BJ (cell line): ENCODE measurements around the gene KCTD10. TPM values are rescaled to one million over a fixed set of nuclear protein-coding genes. Genes with fewer than 3 reads are reported as not detected.

ENCODE experiments used
- CTCF ChIA-PET: fragments of 350-600 bp; formaldehyde crosslinking; extraction: SDS; loops from one replicate; lab custom pipeline; 2021; ENCODE audit warnings: antibody characterized with exemption, inconsistent platforms; lab: Yijun Ruan, JAX
- POLR2A ChIA-PET: fragments of 300-600 bp; sonication (Branson Sonifier 250); formaldehyde crosslinking; extraction: SDS; loops from one replicate; lab custom pipeline; 2021; ENCODE audit warnings: antibody characterized with exemption; lab: Charles Lee
- DNase-seq: peaks from one replicate; pipeline ENCODE4 v3.0.0-alpha.2; 2011; ENCODE audit warnings: low read depth
- H3K27me3 ChIP-seq: 2 replicates; pipeline ENCODE4 v1.6.0; 2011; ENCODE audit warnings: low read length; ENCODE audit not compliant: control insufficient read depth, insufficient read depth
- H3K36me3 ChIP-seq: 2 replicates; pipeline ENCODE4 v1.5.1; 2011; ENCODE audit warnings: low read length; ENCODE audit not compliant: control insufficient read depth, insufficient read depth
- H3K4me3 ChIP-seq: 2 replicates; pipeline ENCODE4 v1.5.1; 2011; ENCODE audit warnings: low read depth, mild to moderate bottlenecking, control low read depth, low read length
- CTCF ChIP-seq: IDR thresholded peaks from 2 replicates; pipeline ENCODE4 v1.5.1; 2011; ENCODE audit warnings: low read depth, mild to moderate bottlenecking, control low read depth, inconsistent platforms, low read length, moderate library complexity; ENCODE audit not compliant: insufficient read depth
- polyA plus RNA-seq: library from polyadenylated mRNA; depleted of rRNA; stranded (reverse); fragments of >200 nt; gene quantifications from 2 replicates; pipeline ENCODE4 v1.2.3, GENCODE V29; 2011

Gene KCTD10
- polyA plus RNA-seq, 1 experiment: 172 TPM

- H3K4me3 ChIP-seq: no peak overlapping the region
- no peaks in the 10 kb centered on the region for H3K27me3 ChIP-seq
- DNase-seq: no peak
- POLR2A ChIA-PET: no interaction called here
- CTCF ChIA-PET: interaction anchor here (1.1 to 2.6 kb wide), 3 partner anchors 15 to 28 kb away, joined by 3 to 10 read pairs (median 4); no protein-coding TSS in a partner anchor
- peaks cover 34% of the 10 kb centered on the region for H3K36me3 ChIP-seq
- TF ChIP-seq CTCF: no peak
Observed at GRCh38 chr12:109448272-109448671, 28.8 kb downstream of the KCTD10 start.

GRCh38 chr12:109447482-109447881 lies 29.6 kb downstream of the KCTD10 start:
- Histone ChIP-seq H3K36me3 (peaks cover 30% of the 10 kb centered on the region), H3K4me3 (no peak overlapping the region), H3K27me3 (no peaks in the 10 kb centered on the region)
- no peak for TF ChIP-seq CTCF
- no peak for DNase-seq
- ChIA-PET POLR2A (no interaction called here), CTCF (interaction anchor here (0.6 to 1.7 kb wide), 3 partner anchors 16 to 54 kb away, joined by 3 to 4 read pairs (median 3); no protein-coding TSS in a partner anchor)

- no peaks in the 10 kb centered on the region for H3K27me3 ChIP-seq
- H3K4me3 ChIP-seq: no peak overlapping the region
- POLR2A ChIA-PET: no interaction called here
- no peak for TF ChIP-seq CTCF
- CTCF ChIA-PET: interaction anchor here (1.7 kb wide), 2 partner anchors 16 kb away, joined by 4 to 6 read pairs; no protein-coding TSS in a partner anchor
- no peak for DNase-seq
- peaks cover 27% of the 10 kb centered on the region for H3K36me3 ChIP-seq
Observed at GRCh38 chr12:109446869-109447268, 30.2 kb downstream of the KCTD10 start.

- CTCF ChIA-PET: interaction anchor here (1.4 to 3.0 kb wide), 3 partner anchors 12 to 18 kb away, joined by 3 to 14 read pairs (median 6); no protein-coding TSS in a partner anchor
- DNase-seq: peak; percentile 95
- H3K36me3 ChIP-seq: peaks cover 13% of the 10 kb centered on the region
- H3K4me3 ChIP-seq: no peak overlapping the region
- no peaks in the 10 kb centered on the region for H3K27me3 ChIP-seq
- POLR2A ChIA-PET: interaction anchor here (0.7 kb wide), 1 partner anchor 291 kb away, joined by 7 read pairs; no protein-coding TSS in a partner anchor
- TF ChIP-seq CTCF: no peak
Observed at GRCh38 chr12:109445191-109445609, 31.9 kb downstream of the KCTD10 start.

GRCh38 chr12:109444259-109444658 lies 32.8 kb downstream of the KCTD10 start:
- H3K27me3 ChIP-seq: no peaks in the 10 kb centered on the region
- H3K36me3 ChIP-seq: peaks cover 12% of the 10 kb centered on the region
- POLR2A ChIA-PET: no interaction called here
- no peak overlapping the region for H3K4me3 ChIP-seq
- CTCF ChIA-PET: interaction anchor here (1.1 to 3.0 kb wide), 4 partner anchors 11 to 33 kb away, joined by 3 to 14 read pairs (median 4); partner anchors contain the start of genes KCTD10 and UBE3B
- no peak for DNase-seq
- TF ChIP-seq CTCF: no peak
